PC-9 (cell line): ENCODE measurements around the gene SPART.

Source experiments
- EZH2 ChIP-seq: fragments of 200-600 bp; sonication (generic); IDR thresholded peaks from 2 replicates; pipeline ENCODE4 v1.8.0; 2017; ENCODE audit warnings: antibody characterized with exemption, low read depth
- TF ChIP-seq, protein P1 (sequence below): fragments of 200-600 bp; sonication (generic); conservative IDR thresholded peaks from 2 replicates; pipeline ENCODE4 v1.6.1; 2017; ENCODE audit warnings: mixed run types, antibody characterized with exemption, mild to moderate bottlenecking, moderate library complexity

DNA sequence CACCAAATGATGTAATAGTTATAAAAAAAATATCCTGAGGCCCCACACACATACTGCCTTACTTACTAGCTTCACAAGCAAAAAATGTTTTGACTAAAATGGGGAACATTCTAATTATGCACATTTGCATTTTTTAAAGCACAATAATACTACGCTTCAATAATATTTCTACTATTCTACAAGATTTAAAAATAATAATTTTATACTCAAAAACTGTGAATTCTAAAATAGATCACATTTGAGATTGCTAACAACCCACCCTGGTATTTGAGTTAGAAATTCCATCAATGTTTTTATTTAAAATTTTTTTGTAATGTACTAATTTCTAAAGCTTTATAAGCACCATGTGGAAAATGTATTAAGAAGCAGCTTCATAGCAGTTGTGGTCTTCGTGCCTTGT is 72.8 kb downstream of the SPART start:
- TF ChIP-seq, protein P1, sequence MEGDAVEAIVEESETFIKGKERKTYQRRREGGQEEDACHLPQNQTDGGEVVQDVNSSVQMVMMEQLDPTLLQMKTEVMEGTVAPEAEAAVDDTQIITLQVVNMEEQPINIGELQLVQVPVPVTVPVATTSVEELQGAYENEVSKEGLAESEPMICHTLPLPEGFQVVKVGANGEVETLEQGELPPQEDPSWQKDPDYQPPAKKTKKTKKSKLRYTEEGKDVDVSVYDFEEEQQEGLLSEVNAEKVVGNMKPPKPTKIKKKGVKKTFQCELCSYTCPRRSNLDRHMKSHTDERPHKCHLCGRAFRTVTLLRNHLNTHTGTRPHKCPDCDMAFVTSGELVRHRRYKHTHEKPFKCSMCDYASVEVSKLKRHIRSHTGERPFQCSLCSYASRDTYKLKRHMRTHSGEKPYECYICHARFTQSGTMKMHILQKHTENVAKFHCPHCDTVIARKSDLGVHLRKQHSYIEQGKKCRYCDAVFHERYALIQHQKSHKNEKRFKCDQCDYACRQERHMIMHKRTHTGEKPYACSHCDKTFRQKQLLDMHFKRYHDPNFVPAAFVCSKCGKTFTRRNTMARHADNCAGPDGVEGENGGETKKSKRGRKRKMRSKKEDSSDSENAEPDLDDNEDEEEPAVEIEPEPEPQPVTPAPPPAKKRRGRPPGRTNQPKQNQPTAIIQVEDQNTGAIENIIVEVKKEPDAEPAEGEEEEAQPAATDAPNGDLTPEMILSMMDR = no peak
- no peak for TF ChIP-seq EZH2
